NCI-H2107 (cell line): ENCODE data around the gene CCDC91.
"Not testable (repeated sequence)": the region's sequence is repeated elsewhere in the genome, so short reads cannot be mapped to it uniquely, and the experiment has no call there.

Experiments
- DNase-seq: peaks from one replicate; lab custom pipeline; 2025; lab: John Stamatoyannopoulos, UW

The CCDC91 gene

GRCh38 chr12:28459481-28459880 is 269.2 kb downstream of the CCDC91 start:
- DNase-seq, result no peak

- no peak for DNase-seq
These were observed 270.3 kb downstream of the CCDC91 start for GRCh38 chr12:28460420-28461130.

DNA sequence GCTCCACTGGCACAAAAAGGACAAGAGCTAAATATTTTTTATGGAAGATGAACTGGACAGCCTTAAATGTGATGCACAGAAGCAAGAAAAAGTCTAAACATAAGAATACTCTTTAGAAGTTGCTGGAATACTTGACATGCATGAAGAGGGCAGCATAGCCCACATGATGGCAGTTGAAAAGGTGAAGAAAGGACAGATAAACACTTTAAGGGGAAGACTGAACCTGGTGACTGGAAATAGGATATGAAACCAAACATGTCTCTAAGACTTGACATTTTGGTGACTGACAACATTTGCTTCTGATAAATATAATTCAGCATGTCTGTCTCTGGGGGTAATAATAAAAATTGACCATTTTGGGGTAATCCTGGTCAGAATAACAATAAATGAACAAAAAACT is 273.1 kb downstream of the CCDC91 start:
- no peak for DNase-seq

DNA sequence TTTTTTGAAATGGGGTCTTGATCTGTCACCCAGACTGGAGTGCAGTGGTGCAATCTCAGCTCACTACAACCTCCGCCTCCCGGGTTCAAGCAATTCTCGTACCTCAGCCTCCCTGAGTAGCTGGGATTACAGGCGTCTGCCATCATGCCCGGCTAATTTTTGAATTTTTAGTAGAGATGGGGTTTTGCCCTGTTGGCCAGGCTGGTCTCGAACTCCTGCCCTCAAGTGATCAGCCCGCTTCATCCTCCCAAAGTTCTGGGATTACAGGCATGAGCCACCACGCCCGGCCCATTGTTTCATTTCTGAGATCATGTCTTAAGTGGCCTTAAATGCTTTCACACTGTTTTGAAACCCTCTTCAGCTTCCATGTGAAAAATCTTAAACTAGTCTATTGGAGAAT is 281.5 kb downstream of the CCDC91 start:
- not testable (repeated sequence) for DNase-seq

DNA sequence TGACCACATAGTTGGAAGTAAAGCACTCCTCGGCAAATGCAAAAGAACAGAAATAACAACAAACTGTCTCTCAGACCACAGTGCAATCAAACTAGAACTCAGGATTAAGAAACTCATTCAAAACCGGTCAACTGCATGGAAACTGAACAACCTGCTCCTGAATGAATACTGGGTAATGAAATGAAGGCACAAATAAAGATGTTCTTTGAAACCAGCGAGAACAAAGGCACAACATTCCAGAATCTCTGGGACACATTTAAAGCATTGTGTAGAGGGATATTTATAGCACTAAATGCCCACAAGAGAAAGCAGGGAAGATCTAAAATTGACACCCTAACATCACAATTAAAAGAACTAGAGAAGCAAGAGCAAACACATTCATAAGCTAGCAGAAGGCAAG is 285.9 kb downstream of the CCDC91 start:
- DNase-seq, result not testable (repeated sequence)

- not testable (repeated sequence) for DNase-seq
These were observed 288.8 kb downstream of the CCDC91 start for GRCh38 chr12:28479097-28479496.

- DNase-seq, result no peak
These were observed 289.4 kb downstream of the CCDC91 start for GRCh38 chr12:28479683-28480082.

- no peak for DNase-seq
These were observed 293.9 kb downstream of the CCDC91 start for GRCh38 chr12:28484156-28484555.

DNA sequence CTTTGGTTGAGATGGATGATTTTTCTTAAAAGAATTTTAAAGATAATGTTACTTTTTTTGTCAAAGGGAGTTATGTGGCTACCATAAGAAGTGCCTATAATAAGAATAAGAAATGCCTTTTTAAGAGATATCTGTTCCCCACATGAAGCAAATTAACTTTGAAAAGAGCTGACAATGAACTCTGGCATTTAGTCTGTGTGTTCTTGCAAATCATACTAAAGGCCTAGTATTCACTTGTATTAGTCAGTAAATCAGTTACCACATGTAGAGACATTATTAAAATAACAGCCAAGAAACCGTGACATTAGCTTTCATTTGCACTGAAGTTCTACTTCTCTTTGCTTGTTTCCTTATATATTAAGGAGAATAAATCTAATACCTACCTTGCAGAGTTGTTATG is 296.3 kb downstream of the CCDC91 start:
- DNase-seq, result no peak

- no peak for DNase-seq
These were observed 299.0 kb downstream of the CCDC91 start for GRCh38 chr12:28489246-28489645.

GRCh38 chr12:28497889-28498411 is 307.7 kb downstream of the CCDC91 start:
- DNase-seq, result no peak

GRCh38 chr12:28498850-28499249 is 308.6 kb downstream of the CCDC91 start:
- no peak for DNase-seq

- DNase-seq, result no peak
These were observed 310.2 kb downstream of the CCDC91 start for GRCh38 chr12:28500373-28501024.

GRCh38 chr12:28506271-28506670 is 316.0 kb downstream of the CCDC91 start:
- DNase-seq, result no peak

- no peak for DNase-seq
These were observed 316.8 kb downstream of the CCDC91 start for GRCh38 chr12:28507033-28507432.

GRCh38 chr12:28507867-28508266 is 317.6 kb downstream of the CCDC91 start:
- DNase-seq, result no peak

- no peak for DNase-seq
These were observed 322.1 kb downstream of the CCDC91 start for GRCh38 chr12:28512406-28512805.

DNA sequence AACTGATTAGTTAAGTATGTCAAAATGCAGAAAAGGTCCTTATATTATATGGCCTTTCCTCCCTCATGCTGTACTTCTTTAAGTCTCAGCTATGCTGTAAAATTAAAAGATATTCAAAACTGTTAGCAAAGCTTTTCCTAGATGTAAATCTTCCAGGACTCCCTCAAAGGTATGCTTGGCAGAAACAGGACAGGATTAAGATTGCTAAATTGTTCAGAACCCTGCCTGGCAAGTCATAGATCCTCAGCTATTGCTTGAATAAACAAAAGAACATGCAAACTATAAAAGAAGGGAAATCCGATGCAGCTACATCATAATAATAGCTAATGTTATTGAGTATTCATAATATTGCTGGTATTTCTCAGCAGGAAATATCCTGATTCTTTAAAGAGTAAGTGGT is 322.6 kb downstream of the CCDC91 start:
- no peak for DNase-seq

DNA sequence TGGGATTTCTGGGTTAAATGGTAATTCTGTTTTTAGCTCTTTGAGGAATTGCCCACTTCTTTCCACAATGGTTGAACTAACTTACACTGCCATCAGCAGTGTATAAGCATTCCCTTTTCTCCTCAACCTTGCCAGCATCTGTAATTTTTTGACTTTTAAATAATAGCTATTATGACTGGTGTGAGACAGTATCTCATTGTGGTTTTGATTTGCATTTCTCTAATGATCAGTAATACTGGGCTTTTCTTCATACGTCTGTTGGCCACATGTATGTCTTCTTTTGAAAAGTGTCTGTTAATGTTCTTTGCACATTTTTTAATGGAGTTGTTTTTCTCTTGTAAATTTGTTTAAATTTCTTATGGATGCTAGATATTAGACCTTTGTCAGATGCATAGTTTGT is 323.7 kb downstream of the CCDC91 start:
- no peak for DNase-seq

- DNase-seq, result no peak
These were observed 326.8 kb downstream of the CCDC91 start for GRCh38 chr12:28517101-28517500.

DNA sequence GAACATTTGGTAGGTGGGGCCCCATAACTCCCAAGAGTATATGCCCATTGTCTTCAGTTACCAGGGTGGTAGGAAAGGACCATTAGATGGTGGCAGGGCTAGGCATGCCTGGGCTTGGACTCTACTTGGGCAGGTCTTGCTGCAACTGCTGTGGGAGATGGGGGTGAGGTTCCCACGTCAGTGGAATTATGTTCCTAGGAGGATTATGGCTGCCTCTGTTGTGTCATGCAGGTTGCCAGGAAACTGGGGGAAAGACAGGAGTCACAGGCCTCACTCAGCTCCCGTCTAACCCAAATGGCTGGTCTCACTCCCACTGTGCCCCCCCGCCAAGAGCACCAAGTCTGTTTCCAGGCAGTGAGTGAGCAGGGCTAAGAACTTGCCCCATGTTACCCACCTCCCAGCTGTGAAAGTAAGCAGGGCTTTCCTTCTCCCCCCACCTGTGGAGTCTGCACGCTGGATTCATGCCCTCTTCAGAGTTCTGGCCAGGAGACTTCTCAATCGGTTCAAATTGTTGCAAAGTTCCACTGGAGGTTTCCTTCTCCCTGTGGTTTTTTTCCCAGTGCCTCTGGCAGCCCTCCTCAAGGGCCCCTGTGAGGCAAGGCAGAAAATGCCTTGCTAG is 337.5 kb downstream of the CCDC91 start:
- DNase-seq, result no peak

- DNase-seq, result no peak
These were observed 345.0 kb downstream of the CCDC91 start for GRCh38 chr12:28535216-28535615.

- DNase-seq, result no peak
These were observed 345.8 kb downstream of the CCDC91 start for GRCh38 chr12:28536088-28536487.
